Calu3 (cell line): ENCODE measurements around the gene RNF169. TPM values are rescaled to one million over a fixed set of nuclear protein-coding genes. Genes with fewer than 3 reads are reported as not detected.

Experiments
- BruUV-seq: library from RNA; stranded (reverse); fragments of 400-500 nt; replicated peaks from 2 replicates; lab custom pipeline; 2021; lab: Mats Ljungman, UMichigan
- CTCF ChIA-PET: fragments of 300-600 bp; sonication (Branson Sonifier 250); formaldehyde crosslinking; loops from one replicate; lab custom pipeline; 2022; ENCODE audit warnings: antibody characterized with exemption; lab: Charles Lee
- DNase-seq: peaks from one replicate; pipeline ENCODE4 v3.0.0; 2022
- H3K27ac Mint-ChIP-seq: one replicate; pipeline ENCODE4 v1.8.0; 2022; ENCODE audit warnings: mixed read lengths; ENCODE audit not compliant: unreplicated experiment
- H3K27me3 Mint-ChIP-seq: one replicate; pipeline ENCODE4 v1.8.0; 2022; ENCODE audit warnings: mixed read lengths; ENCODE audit not compliant: unreplicated experiment
- H3K36me3 Mint-ChIP-seq: one replicate; pipeline ENCODE4 v1.8.0; 2022; ENCODE audit warnings: mild to moderate bottlenecking, moderate library complexity, mixed read lengths; ENCODE audit not compliant: insufficient read depth, unreplicated experiment
- H3K4me1 Mint-ChIP-seq: one replicate; pipeline ENCODE4 v1.8.0; 2022; ENCODE audit warnings: mild to moderate bottlenecking, low read depth, mixed read lengths; ENCODE audit not compliant: unreplicated experiment
- H3K4me3 Mint-ChIP-seq: one replicate; pipeline ENCODE4 v1.8.0; 2022; ENCODE audit warnings: mild to moderate bottlenecking, low read depth, moderate library complexity, mixed read lengths; ENCODE audit not compliant: unreplicated experiment
- H3K9me3 Mint-ChIP-seq: one replicate; pipeline ENCODE4 v1.8.0; 2022; ENCODE audit warnings: low read depth, mixed read lengths; ENCODE audit not compliant: unreplicated experiment
- CTCF ChIP-seq: fragments of 200-600 bp; IDR thresholded peaks from one replicate; pipeline ENCODE4 v1.8.0; 2022; ENCODE audit warnings: antibody characterized with exemption; ENCODE audit not compliant: unreplicated experiment
- intact Hi-C: fragments of 100-400 bp; cut with micrococcal nuclease; formaldehyde crosslinking; loops from one replicate; pipeline ENCODE4 v1.10.0; 2022; ENCODE audit not compliant: unreplicated experiment
- total RNA-seq: library from RNA; stranded (reverse); gene quantifications from 2 replicates; pipeline ENCODE4 v1.2.3, GENCODE V29; 2022

Gene RNF169
- total RNA-seq, 1 experiment from 2014 or later: 22.5 TPM

GRCh38 chr11:74736031-74736430 lies 12.6 kb upstream of the RNF169 start:
- intact Hi-C loops: no loop called here
- peaks cover 69% of the 10 kb centered on the region for H3K27me3 Mint-ChIP-seq
- H3K27ac Mint-ChIP-seq: no peak overlapping the region
- CTCF ChIA-PET: no interaction called here
- H3K36me3 Mint-ChIP-seq: no peaks in the 10 kb centered on the region
- H3K4me1 Mint-ChIP-seq: no peaks in the 10 kb centered on the region
- no peaks in the 10 kb centered on the region for H3K9me3 Mint-ChIP-seq
- BruUV-seq: no TSS peak
- H3K4me3 Mint-ChIP-seq: no peak overlapping the region
- no peak for TF ChIP-seq CTCF
- DNase-seq: no peak

- Mint-ChIP-seq H3K4me3 (no peak overlapping the region), H3K36me3 (no peaks in the 10 kb centered on the region), H3K4me1 (no peaks in the 10 kb centered on the region), H3K27me3 (peaks cover 47% of the 10 kb centered on the region), H3K27ac (no peak overlapping the region), H3K9me3 (no peaks in the 10 kb centered on the region)
- peak; percentile 64 for DNase-seq
- CTCF ChIA-PET: interaction anchor here (0.7 to 1.9 kb wide), 5 partner anchors 9 to 67 kb away, joined by 3 to 27 read pairs (median 6); partner anchors contain the start of gene RNF169
- no TSS peak for BruUV-seq
- peak; percentile 83 for TF ChIP-seq CTCF
- intact Hi-C loops: no loop called here
Observed at GRCh38 chr11:74739546-74740270, 8.9 kb upstream of the RNF169 start.

GRCh38 chr11:74742070-74742469 lies 6.6 kb upstream of the RNF169 start:
- CTCF ChIA-PET: no interaction called here
- Mint-ChIP-seq H3K4me1 (no peaks in the 10 kb centered on the region), H3K4me3 (no peak overlapping the region), H3K27me3 (peaks cover 40% of the 10 kb centered on the region), H3K9me3 (no peaks in the 10 kb centered on the region), H3K36me3 (no peaks in the 10 kb centered on the region), H3K27ac (no peak overlapping the region)
- TF ChIP-seq CTCF: no peak
- intact Hi-C loops: no loop called here
- DNase-seq: no peak
- BruUV-seq: no TSS peak

GRCh38 chr11:74743640-74744039 lies 5.0 kb upstream of the RNF169 start:
- Mint-ChIP-seq H3K27me3 (peaks cover 25% of the 10 kb centered on the region), H3K4me1 (peaks cover 12% of the 10 kb centered on the region), H3K4me3 (no peak overlapping the region), H3K36me3 (peaks cover 2% of the 10 kb centered on the region), H3K9me3 (no peaks in the 10 kb centered on the region), H3K27ac (no peak overlapping the region)
- CTCF ChIA-PET: no interaction called here
- BruUV-seq: no TSS peak
- intact Hi-C loops: no loop called here
- no peak for DNase-seq
- no peak for TF ChIP-seq CTCF
